Neural progenitor cell (in vitro differentiated cells): Measurements from ENCODE around the gene SPC24.

Source experiments
- CTCF ChIP-seq: fragments of 200-600 bp; sonication (generic); IDR thresholded peaks from 2 replicates; pipeline ENCODE4 v1.5.1; 2017; ENCODE audit warnings: antibody characterized with exemption, mild to moderate bottlenecking
- EZH2 ChIP-seq: fragments of 200-600 bp; sonication (generic); IDR thresholded peaks from 2 replicates; pipeline ENCODE4 v1.6.1; 2017; ENCODE audit warnings: antibody characterized with exemption, mild to moderate bottlenecking, moderate library complexity
- EZH2phosphoT487 ChIP-seq: fragments of 200-600 bp; sonication (generic); IDR thresholded peaks from 2 replicates; pipeline ENCODE4 v1.6.1; 2017; ENCODE audit warnings: antibody characterized with exemption

- TF ChIP-seq CTCF: no peak
- no peak for TF ChIP-seq EZH2
- TF ChIP-seq EZH2phosphoT487: no peak
Observed at GRCh38 chr19:11201791-11202190, 46.2 kb upstream of the SPC24 start.
